ENCODE data around the gene SRSF12.
"Not testable (repeated sequence)": the region's sequence is repeated elsewhere in the genome, so short reads cannot be mapped to it uniquely, and the experiment has no call there.

Gene SRSF12

GRCh38 chr6:89068695-89069094 is 49.2 kb downstream of the SRSF12 start:
- Histone ChIP-seq H3K79me2 (ENCODE audit: insufficient read depth, low read length) (no peaks in the 10 kb centered on the region), H2AFZ (ENCODE audit: low read length) (no peak overlapping the region), H3K4me3 (ENCODE audit: low read length, poor library complexity, severe bottlenecking) (no peak overlapping the region), H3K27me3 (ENCODE audit: insufficient read depth, low read length, poor library complexity, severe bottlenecking) (no peaks in the 10 kb centered on the region), H3K4me2 (ENCODE audit: low read depth, low read length, poor library complexity, severe bottlenecking) (no peak overlapping the region), H3F3A (ENCODE audit: low read depth) (no peaks in the 10 kb centered on the region), H3K4me1 (ENCODE audit: insufficient read depth, low read length, poor library complexity, severe bottlenecking) (no peaks in the 10 kb centered on the region), H3K9me2 (replicated peaks; ENCODE audit: low read depth, low read length) (no peaks in the 10 kb centered on the region), H3K9ac (ENCODE audit: low read depth, low read length, poor library complexity, severe bottlenecking) (no peak overlapping the region), H3K36me3 (ENCODE audit: insufficient read depth, low read length) (no peaks in the 10 kb centered on the region), H4K20me1 (ENCODE audit: insufficient read depth, low read length, poor library complexity, severe bottlenecking) (no peaks in the 10 kb centered on the region), H3K9me3 (ENCODE audit: insufficient read depth, low read depth, low read length) (no peaks in the 10 kb centered on the region)
- TF ChIP-seq CTCF (conservative IDR thresholded peaks at IDR 0.05; ENCODE audit: low read length) (no peak), EZH2phosphoT487 (IDR thresholded peaks at IDR 0.05; ENCODE audit: borderline replicate concordance) (no peak)

- H3K27me3 ChIP-seq (ENCODE audit: insufficient read depth, low read length, poor library complexity, severe bottlenecking): no peaks in the 10 kb centered on the region
- no peaks in the 10 kb centered on the region for H3F3A ChIP-seq (ENCODE audit: low read depth)
- no peaks in the 10 kb centered on the region for H3K79me2 ChIP-seq (ENCODE audit: insufficient read depth, low read length)
Observed at GRCh38 chr6:89067796-89068195, 50.1 kb downstream of the SRSF12 start.

GRCh38 chr6:89066940-89067646 is 50.8 kb downstream of the SRSF12 start:
- no peak overlapping the region for H3K4me3 ChIP-seq (ENCODE audit: low read length, poor library complexity, severe bottlenecking)
- H2AFZ ChIP-seq (ENCODE audit: low read length): 0 out of 2 replicates have a peak overlapping the region, but pooled peaks have one; percentile 3
- no peaks in the 10 kb centered on the region for H3F3A ChIP-seq (ENCODE audit: low read depth)
- H4K20me1 ChIP-seq (ENCODE audit: insufficient read depth, low read length, poor library complexity, severe bottlenecking): no peaks in the 10 kb centered on the region
- H3K4me1 ChIP-seq (ENCODE audit: insufficient read depth, low read length, poor library complexity, severe bottlenecking): no peaks in the 10 kb centered on the region
- H3K9ac ChIP-seq (ENCODE audit: low read depth, low read length, poor library complexity, severe bottlenecking): no peak overlapping the region
- no peak overlapping the region for H3K4me2 ChIP-seq (ENCODE audit: low read depth, low read length, poor library complexity, severe bottlenecking)
- no peaks in the 10 kb centered on the region for H3K36me3 ChIP-seq (ENCODE audit: insufficient read depth, low read length)
- H3K9me2 ChIP-seq (replicated peaks; ENCODE audit: low read depth, low read length): no peaks in the 10 kb centered on the region
- no peaks in the 10 kb centered on the region for H3K9me3 ChIP-seq (ENCODE audit: insufficient read depth, low read depth, low read length)
- H3K27me3 ChIP-seq (ENCODE audit: insufficient read depth, low read length, poor library complexity, severe bottlenecking): no peaks in the 10 kb centered on the region
- no peaks in the 10 kb centered on the region for H3K79me2 ChIP-seq (ENCODE audit: insufficient read depth, low read length)
- TF ChIP-seq CTCF (conservative IDR thresholded peaks at IDR 0.05; ENCODE audit: low read length): no peak
- TF ChIP-seq EZH2phosphoT487 (IDR thresholded peaks at IDR 0.05; ENCODE audit: borderline replicate concordance): no peak

More at GRCh38 chr6:89067796-89068195, 50.1 kb downstream of the SRSF12 start:
- Histone ChIP-seq H2AFZ (ENCODE audit: low read length) (no peak overlapping the region), H3K4me1 (ENCODE audit: insufficient read depth, low read length, poor library complexity, severe bottlenecking) (no peaks in the 10 kb centered on the region), H3K4me2 (ENCODE audit: low read depth, low read length, poor library complexity, severe bottlenecking) (no peak overlapping the region), H3K4me3 (ENCODE audit: low read length, poor library complexity, severe bottlenecking) (no peak overlapping the region), H3K9me2 (replicated peaks; ENCODE audit: low read depth, low read length) (no peaks in the 10 kb centered on the region), H4K20me1 (ENCODE audit: insufficient read depth, low read length, poor library complexity, severe bottlenecking) (no peaks in the 10 kb centered on the region), H3K9ac (ENCODE audit: low read depth, low read length, poor library complexity, severe bottlenecking) (no peak overlapping the region), H3K36me3 (ENCODE audit: insufficient read depth, low read length) (no peaks in the 10 kb centered on the region), H3K9me3 (ENCODE audit: insufficient read depth, low read depth, low read length) (no peaks in the 10 kb centered on the region)
- no peak for TF ChIP-seq CTCF (conservative IDR thresholded peaks at IDR 0.05; ENCODE audit: low read length)
- no peak for TF ChIP-seq EZH2phosphoT487 (IDR thresholded peaks at IDR 0.05; ENCODE audit: borderline replicate concordance)

- not testable (repeated sequence) for H4K20me1 ChIP-seq (ENCODE audit: insufficient read depth, low read length, poor library complexity, severe bottlenecking); H2AFZ ChIP-seq (ENCODE audit: low read length); H3K9me3 ChIP-seq (ENCODE audit: insufficient read depth, low read depth, low read length); H3K27me3 ChIP-seq (ENCODE audit: insufficient read depth, low read length, poor library complexity, severe bottlenecking); H3K4me2 ChIP-seq (ENCODE audit: low read depth, low read length, poor library complexity, severe bottlenecking); H3K9me2 ChIP-seq (replicated peaks; ENCODE audit: low read depth, low read length); H3K4me1 ChIP-seq (ENCODE audit: insufficient read depth, low read length, poor library complexity, severe bottlenecking); H3K79me2 ChIP-seq (ENCODE audit: insufficient read depth, low read length); H3K36me3 ChIP-seq (ENCODE audit: insufficient read depth, low read length); H3F3A ChIP-seq (ENCODE audit: low read depth); H3K4me3 ChIP-seq (ENCODE audit: low read length, poor library complexity, severe bottlenecking); H3K9ac ChIP-seq (ENCODE audit: low read depth, low read length, poor library complexity, severe bottlenecking)
Observed at GRCh38 chr6:89066121-89066520, 51.8 kb downstream of the SRSF12 start.

GRCh38 chr6:89064931-89065330 is 52.9 kb downstream of the SRSF12 start:
- not testable (repeated sequence) for H3K4me3 ChIP-seq (ENCODE audit: low read length, poor library complexity, severe bottlenecking); H3K4me2 ChIP-seq (ENCODE audit: low read depth, low read length, poor library complexity, severe bottlenecking); H2AFZ ChIP-seq (ENCODE audit: low read length); H3K79me2 ChIP-seq (ENCODE audit: insufficient read depth, low read length); H3F3A ChIP-seq (ENCODE audit: low read depth); H3K27me3 ChIP-seq (ENCODE audit: insufficient read depth, low read length, poor library complexity, severe bottlenecking); H4K20me1 ChIP-seq (ENCODE audit: insufficient read depth, low read length, poor library complexity, severe bottlenecking); H3K36me3 ChIP-seq (ENCODE audit: insufficient read depth, low read length); H3K9me3 ChIP-seq (ENCODE audit: insufficient read depth, low read depth, low read length); H3K9me2 ChIP-seq (replicated peaks; ENCODE audit: low read depth, low read length); H3K4me1 ChIP-seq (ENCODE audit: insufficient read depth, low read length, poor library complexity, severe bottlenecking); H3K9ac ChIP-seq (ENCODE audit: low read depth, low read length, poor library complexity, severe bottlenecking)
